Esophagus squamous epithelium (tissue), 4 donors: ENCODE results near the gene OPTN.

Experiments
- POLR2A ChIP-seq, 4 donors: fragments of 450-650 bp; IDR thresholded peaks; one replicate each; pipeline ENCODE4 v1.6.1; 2017; ENCODE audit warnings: antibody characterized with exemption in 4 of 4, mild to moderate bottlenecking in 4 of 4, moderate library complexity in 3 of 4
- TF ChIP-seq, protein P1 (sequence below), 6 experiments: fragments of 450-650 bp in 4 of 6; fragments of 200-600 bp in 2 of 6; sonication (generic) in 2 of 6; IDR thresholded peaks; one replicate each; pipeline ENCODE4 v1.5.1; 2016 to 2019; ENCODE audit warnings: antibody characterized with exemption in 6 of 6, mild to moderate bottlenecking in 4 of 6, moderate library complexity in 4 of 6

DNA sequence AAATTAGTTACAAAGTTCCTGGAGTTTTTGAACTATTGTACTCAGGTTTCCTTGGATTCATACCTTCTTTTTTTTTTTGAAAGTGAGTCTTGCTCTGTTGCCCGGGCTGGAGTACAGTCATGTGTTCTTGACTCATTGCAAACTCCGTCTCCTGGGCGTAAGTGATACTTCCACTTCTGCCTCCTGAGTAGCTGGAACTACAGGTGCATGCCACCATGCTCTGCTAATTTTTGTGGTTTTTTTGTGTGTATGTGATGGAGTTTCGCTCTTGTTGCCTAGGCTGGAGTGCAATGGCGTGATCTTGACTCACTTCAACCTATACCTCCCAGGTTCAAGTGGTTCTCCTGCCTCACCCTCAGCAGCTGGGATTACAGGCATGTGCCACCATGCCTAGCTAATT, 83.7 kb downstream of the OPTN start:
- no peak for TF ChIP-seq POLR2A (IDR thresholded peaks at IDR 0.05)
- TF ChIP-seq, protein P1, sequence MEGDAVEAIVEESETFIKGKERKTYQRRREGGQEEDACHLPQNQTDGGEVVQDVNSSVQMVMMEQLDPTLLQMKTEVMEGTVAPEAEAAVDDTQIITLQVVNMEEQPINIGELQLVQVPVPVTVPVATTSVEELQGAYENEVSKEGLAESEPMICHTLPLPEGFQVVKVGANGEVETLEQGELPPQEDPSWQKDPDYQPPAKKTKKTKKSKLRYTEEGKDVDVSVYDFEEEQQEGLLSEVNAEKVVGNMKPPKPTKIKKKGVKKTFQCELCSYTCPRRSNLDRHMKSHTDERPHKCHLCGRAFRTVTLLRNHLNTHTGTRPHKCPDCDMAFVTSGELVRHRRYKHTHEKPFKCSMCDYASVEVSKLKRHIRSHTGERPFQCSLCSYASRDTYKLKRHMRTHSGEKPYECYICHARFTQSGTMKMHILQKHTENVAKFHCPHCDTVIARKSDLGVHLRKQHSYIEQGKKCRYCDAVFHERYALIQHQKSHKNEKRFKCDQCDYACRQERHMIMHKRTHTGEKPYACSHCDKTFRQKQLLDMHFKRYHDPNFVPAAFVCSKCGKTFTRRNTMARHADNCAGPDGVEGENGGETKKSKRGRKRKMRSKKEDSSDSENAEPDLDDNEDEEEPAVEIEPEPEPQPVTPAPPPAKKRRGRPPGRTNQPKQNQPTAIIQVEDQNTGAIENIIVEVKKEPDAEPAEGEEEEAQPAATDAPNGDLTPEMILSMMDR (IDR thresholded peaks at IDR 0.05) = no peak
